CD4-positive, alpha-beta memory T cell (primary cell): ENCODE results near the gene DACH2. TPM values are rescaled to one million over a fixed set of nuclear protein-coding genes. Genes with fewer than 3 reads are reported as not detected.

ENCODE experiments used
- CTCF ChIA-PET: fragments of 350-600 bp; sonication (Branson Sonifier 250); formaldehyde crosslinking; loops from one replicate; lab custom pipeline; 2021; ENCODE audit warnings: inconsistent platforms; ENCODE audit not compliant: partially characterized antibody; lab: Charles Lee
- POLR2A ChIA-PET: fragments of 350-600 bp; sonication (Branson Sonifier 250); formaldehyde crosslinking; loops from one replicate; lab custom pipeline; 2021; ENCODE audit not compliant: partially characterized antibody; lab: Charles Lee
- DNase-seq, 5 donors: peaks; one replicate each; pipeline versions ENCODE4 v3.0.0 to v3.0.0-alpha.2; 2020 to 2022; ENCODE audit warnings: mixed read lengths in 1 of 5
- H3K27ac ChIP-seq: one replicate; pipeline ENCODE4 v1.7.0; 2013; ENCODE audit warnings: low read depth, low read length
- H3K27me3 ChIP-seq: 2 replicates; pipeline ENCODE4 v1.7.0; 2013; ENCODE audit warnings: mild to moderate bottlenecking, low read length, moderate library complexity; ENCODE audit not compliant: insufficient read depth
- H3K36me3 ChIP-seq: 2 replicates; pipeline ENCODE4 v1.7.0; 2013; ENCODE audit warnings: mild to moderate bottlenecking, low read length, moderate library complexity; ENCODE audit not compliant: insufficient read depth
- H3K4me1 ChIP-seq: 2 replicates; pipeline ENCODE4 v1.7.0; 2013; ENCODE audit warnings: mild to moderate bottlenecking, low read length, moderate library complexity; ENCODE audit not compliant: insufficient read depth
- H3K4me3 ChIP-seq, 2 donors: one replicate each; pipeline ENCODE4 v1.7.0; 2013; ENCODE audit warnings: low read length in 2 of 2, mild to moderate bottlenecking in 1 of 2
- H3K9me3 ChIP-seq, 2 donors: one replicate each; pipeline ENCODE4 v1.7.0; 2013; ENCODE audit warnings: low read length in 2 of 2, control low read depth in 1 of 2; ENCODE audit not compliant: control insufficient read depth in 1 of 2
- H3K27ac Mint-ChIP-seq, 7 donors: one replicate each; pipeline ENCODE4 v1.8.0; 2020 to 2021; ENCODE audit warnings: mixed read lengths in 7 of 7, mild to moderate bottlenecking in 6 of 7, inconsistent platforms in 3 of 7, moderate library complexity in 3 of 7
- H3K27me3 Mint-ChIP-seq, 2 donors: one replicate each; pipeline ENCODE4 v1.8.0; 2020 to 2021; ENCODE audit warnings: mixed read lengths in 2 of 2
- H3K36me3 Mint-ChIP-seq, 2 donors: one replicate each; pipeline ENCODE4 v1.8.0; 2020 to 2021; ENCODE audit warnings: mixed read lengths in 2 of 2, inconsistent platforms in 1 of 2, mild to moderate bottlenecking in 1 of 2
- H3K4me1 Mint-ChIP-seq, 4 donors: one replicate each; pipeline ENCODE4 v1.8.0; 2020 to 2021; ENCODE audit warnings: mixed read lengths in 4 of 4, mild to moderate bottlenecking in 1 of 4
- H3K4me3 Mint-ChIP-seq, 8 donors: one replicate each; pipeline ENCODE4 v1.8.0; 2020 to 2021; ENCODE audit warnings: mixed read lengths in 8 of 8, mild to moderate bottlenecking in 7 of 8, moderate library complexity in 6 of 8, inconsistent platforms in 3 of 8
- H3K9me3 Mint-ChIP-seq, 8 donors: one replicate each; pipeline ENCODE4 v1.8.0; 2020 to 2021; ENCODE audit warnings: mixed read lengths in 8 of 8, mild to moderate bottlenecking in 5 of 8, inconsistent platforms in 3 of 8, moderate library complexity in 1 of 8
- intact Hi-C: fragments of 100-400 bp; cut with micrococcal nuclease; formaldehyde crosslinking; loops from one replicate; pipeline ENCODE4 v1.15.1; 2023
- polyA plus RNA-seq, 2 donors: library from polyadenylated mRNA; unstranded; fragments of 300-500 nt; fragmentation: Illumina TruSeq; gene quantifications; one replicate each; pipeline ENCODE4 v1.2.3, GENCODE V29; 2021
- total RNA-seq, 2 experiments: library from RNA; stranded (reverse); gene quantifications; one replicate each; pipeline ENCODE4 v1.2.3, GENCODE V29; 2021

The DACH2 gene
- total and polyA plus RNA-seq, 4 experiments from 2014 or later, result not detected

DNA sequence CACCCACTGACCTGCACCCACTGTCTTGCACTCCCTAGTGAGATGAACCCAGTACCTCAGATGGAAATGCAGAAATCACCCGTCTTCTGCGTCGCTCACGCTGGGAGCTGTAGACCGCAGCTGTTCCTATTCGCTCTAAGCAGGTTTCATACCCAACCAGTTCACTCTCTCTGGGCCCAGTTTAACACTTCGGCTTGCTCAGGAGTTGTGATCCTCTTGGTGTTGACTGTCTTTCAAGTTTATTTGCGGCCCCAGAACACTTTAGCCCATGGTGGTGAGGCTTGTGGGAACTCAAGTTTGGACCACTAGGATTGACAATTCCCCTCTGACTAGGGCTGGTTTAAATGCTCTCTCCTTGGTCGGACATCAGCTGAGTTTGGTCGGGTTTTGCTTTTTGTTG is 147.0 kb downstream of the DACH2 start:
- no peaks in the 10 kb centered on the region for H3K9me3 ChIP-seq
- H3K36me3 ChIP-seq, result no peaks in the 10 kb centered on the region
- ChIA-PET CTCF (no interaction called here), POLR2A (no interaction called here)
- H3K4me1 Mint-ChIP-seq, result no peaks in the 10 kb centered on the region
- no peak overlapping the region for H3K27ac Mint-ChIP-seq
- H3K4me3 ChIP-seq, result no peak overlapping the region
- no peaks in the 10 kb centered on the region for H3K36me3 Mint-ChIP-seq
- H3K9me3 Mint-ChIP-seq, result peaks cover 0 to 6% (median 0%) of the 10 kb centered on the region in 8 donors
- no peaks in the 10 kb centered on the region for H3K4me1 ChIP-seq
- no peaks in the 10 kb centered on the region for H3K27me3 ChIP-seq
- H3K4me3 Mint-ChIP-seq, result no peak overlapping the region
- intact Hi-C loops, result no loop called here
- no peak overlapping the region for H3K27ac ChIP-seq
- no peaks in the 10 kb centered on the region for H3K27me3 Mint-ChIP-seq
- DNase-seq, result no peak

- no peaks in the 10 kb centered on the region for H3K4me1 ChIP-seq
- POLR2A ChIA-PET, result no interaction called here
- Mint-ChIP-seq H3K4me1 (no peaks in the 10 kb centered on the region), H3K4me3 (no peak overlapping the region), H3K27me3 (no peaks in the 10 kb centered on the region), H3K36me3 (no peaks in the 10 kb centered on the region), H3K27ac (no peak overlapping the region), H3K9me3 (peaks cover 0 to 32% (median 19%) of the 10 kb centered on the region in 8 donors)
- CTCF ChIA-PET, result no interaction called here
- no peak overlapping the region for H3K27ac ChIP-seq
- intact Hi-C loops, result no loop called here
- DNase-seq, result no peak
- H3K4me3 ChIP-seq, result no peak overlapping the region
- H3K27me3 ChIP-seq, result no peaks in the 10 kb centered on the region
- H3K36me3 ChIP-seq, result no peaks in the 10 kb centered on the region
- no peaks in the 10 kb centered on the region for H3K9me3 ChIP-seq
Observed at GRCh38 chrX:86322913-86323312, 174.7 kb downstream of the DACH2 start.

DNA sequence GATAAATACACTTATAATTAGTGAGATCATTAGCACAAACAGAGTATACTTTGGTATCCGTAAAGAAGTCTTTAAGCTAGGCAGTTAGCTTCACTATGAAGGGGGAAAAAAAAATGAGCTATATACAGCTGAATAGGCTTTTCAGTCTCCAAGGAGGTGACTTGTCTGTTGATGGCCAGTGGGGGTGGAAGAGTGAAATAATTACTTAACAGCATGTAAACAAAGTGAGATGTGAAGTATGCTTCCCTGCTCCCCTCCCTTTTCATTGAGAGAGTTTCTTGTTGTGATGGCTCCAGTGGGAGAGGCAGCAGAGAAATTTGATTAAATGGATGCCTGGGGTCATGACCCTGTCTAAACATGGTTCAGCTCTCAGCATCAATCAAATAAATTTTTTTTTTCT is 180.9 kb downstream of the DACH2 start:
- ChIA-PET CTCF (no interaction called here), POLR2A (no interaction called here)
- Mint-ChIP-seq H3K27me3 (no peaks in the 10 kb centered on the region), H3K27ac (no peak overlapping the region), H3K36me3 (no peaks in the 10 kb centered on the region), H3K4me3 (no peak overlapping the region), H3K4me1 (no peaks in the 10 kb centered on the region), H3K9me3 (peaks cover 0 to 4% (median under 1%) of the 10 kb centered on the region in 8 donors)
- intact Hi-C loops, result no loop called here
- Histone ChIP-seq H3K4me1 (no peaks in the 10 kb centered on the region), H3K9me3 (no peaks in the 10 kb centered on the region), H3K36me3 (no peaks in the 10 kb centered on the region), H3K27me3 (no peaks in the 10 kb centered on the region), H3K27ac (no peak overlapping the region), H3K4me3 (no peak overlapping the region)
- DNase-seq, result no peak

GRCh38 chrX:86348669-86349068 is 200.4 kb downstream of the DACH2 start:
- Mint-ChIP-seq H3K4me1 (no peaks in the 10 kb centered on the region), H3K27ac (no peak overlapping the region), H3K36me3 (no peaks in the 10 kb centered on the region), H3K27me3 (no peaks in the 10 kb centered on the region), H3K9me3 (no peaks in the 10 kb centered on the region), H3K4me3 (no peak overlapping the region)
- DNase-seq, result no peak
- ChIA-PET POLR2A (no interaction called here), CTCF (no interaction called here)
- no peaks in the 10 kb centered on the region for H3K4me1 ChIP-seq
- H3K27ac ChIP-seq, result no peak overlapping the region
- no peaks in the 10 kb centered on the region for H3K36me3 ChIP-seq
- no peak overlapping the region for H3K4me3 ChIP-seq
- no peaks in the 10 kb centered on the region for H3K9me3 ChIP-seq
- no peaks in the 10 kb centered on the region for H3K27me3 ChIP-seq
- intact Hi-C loops, result no loop called here

- POLR2A ChIA-PET, result no interaction called here
- Mint-ChIP-seq H3K4me1 (no peaks in the 10 kb centered on the region), H3K36me3 (no peaks in the 10 kb centered on the region), H3K27ac (no peak overlapping the region), H3K27me3 (no peaks in the 10 kb centered on the region), H3K9me3 (no peaks in the 10 kb centered on the region), H3K4me3 (no peak overlapping the region)
- DNase-seq, result peak in 1 of 5 donors; percentile 16
- Histone ChIP-seq H3K9me3 (no peaks in the 10 kb centered on the region), H3K27ac (no peak overlapping the region), H3K4me3 (no peak overlapping the region), H3K27me3 (no peaks in the 10 kb centered on the region), H3K4me1 (no peaks in the 10 kb centered on the region), H3K36me3 (no peaks in the 10 kb centered on the region)
- intact Hi-C loops, result no loop called here
- CTCF ChIA-PET, result no interaction called here
Observed at GRCh38 chrX:86349115-86349514, 200.9 kb downstream of the DACH2 start.

GRCh38 chrX:86369847-86370630 is 221.8 kb downstream of the DACH2 start:
- Mint-ChIP-seq H3K4me1 (no peaks in the 10 kb centered on the region), H3K4me3 (no peak overlapping the region), H3K27me3 (no peaks in the 10 kb centered on the region), H3K36me3 (no peaks in the 10 kb centered on the region), H3K27ac (no peak overlapping the region), H3K9me3 (no peaks in the 10 kb centered on the region)
- CTCF ChIA-PET, result no interaction called here
- Histone ChIP-seq H3K36me3 (no peaks in the 10 kb centered on the region), H3K4me1 (no peaks in the 10 kb centered on the region), H3K27ac (no peak overlapping the region), H3K9me3 (no peaks in the 10 kb centered on the region), H3K27me3 (no peaks in the 10 kb centered on the region), H3K4me3 (no peak overlapping the region)
- intact Hi-C loops, result no loop called here
- POLR2A ChIA-PET, result no interaction called here
- no peak for DNase-seq

DNA sequence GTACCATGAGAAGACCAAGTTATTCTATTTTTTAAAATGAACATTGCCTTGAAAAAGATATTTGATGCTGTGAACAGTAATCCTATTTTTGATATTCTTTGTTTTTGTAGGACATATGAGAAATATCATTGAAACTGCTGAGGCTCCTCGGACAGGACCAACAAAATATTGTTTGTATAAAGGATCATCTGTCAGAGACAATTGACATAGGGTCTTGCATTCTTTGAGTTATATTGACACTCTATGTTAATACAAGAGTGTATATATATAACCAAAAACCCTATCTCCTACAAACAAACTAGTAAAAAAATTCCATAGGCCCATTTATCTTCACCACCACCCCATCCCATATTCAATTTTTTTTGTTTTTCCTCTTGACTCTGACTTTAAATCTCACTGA is 222.7 kb downstream of the DACH2 start:
- no peaks in the 10 kb centered on the region for H3K4me1 Mint-ChIP-seq
- no peak overlapping the region for H3K4me3 ChIP-seq
- intact Hi-C loops, result no loop called here
- H3K27ac ChIP-seq, result no peak overlapping the region
- H3K36me3 ChIP-seq, result no peaks in the 10 kb centered on the region
- H3K27me3 ChIP-seq, result no peaks in the 10 kb centered on the region
- no peaks in the 10 kb centered on the region for H3K9me3 ChIP-seq
- H3K36me3 Mint-ChIP-seq, result no peaks in the 10 kb centered on the region
- H3K27me3 Mint-ChIP-seq, result no peaks in the 10 kb centered on the region
- no peak overlapping the region for H3K27ac Mint-ChIP-seq
- no peak for DNase-seq
- CTCF ChIA-PET, result no interaction called here
- POLR2A ChIA-PET, result no interaction called here
- no peaks in the 10 kb centered on the region for H3K4me1 ChIP-seq
- no peak overlapping the region for H3K4me3 Mint-ChIP-seq
- H3K9me3 Mint-ChIP-seq, result no peaks in the 10 kb centered on the region
